NAMALWA (cell line): ENCODE measurements around the gene KLHL17.
A peak's percentile ranks its signal among the peaks of the same experiment; 100 is the strongest.

Experiments
- DNase-seq: peaks from one replicate; pipeline ENCODE4 v3.0.0-alpha.2; 2015; ENCODE audit warnings: low spot score

Gene KLHL17

DNA sequence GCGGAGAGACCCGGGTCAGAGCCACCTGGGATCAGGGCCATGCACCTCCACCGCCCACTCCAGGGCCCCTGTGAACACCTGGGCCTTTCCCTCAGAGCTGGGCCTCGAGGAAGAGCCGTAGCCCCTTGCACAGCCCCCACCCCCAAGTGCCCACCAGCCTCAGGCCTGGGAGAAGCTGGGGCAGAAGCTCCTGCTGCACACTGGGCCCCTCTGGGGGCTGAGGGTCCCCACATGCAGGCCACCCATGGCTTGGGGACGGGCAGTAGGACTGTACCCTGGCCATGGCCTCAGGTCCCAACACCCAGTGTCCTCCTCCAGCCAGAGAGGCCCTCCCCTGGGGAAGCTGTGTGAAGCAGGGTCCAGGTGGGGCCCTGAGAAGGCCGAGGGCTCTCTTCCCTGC, 7.8 kb upstream of the KLHL17 start:
- no peak for DNase-seq

DNA sequence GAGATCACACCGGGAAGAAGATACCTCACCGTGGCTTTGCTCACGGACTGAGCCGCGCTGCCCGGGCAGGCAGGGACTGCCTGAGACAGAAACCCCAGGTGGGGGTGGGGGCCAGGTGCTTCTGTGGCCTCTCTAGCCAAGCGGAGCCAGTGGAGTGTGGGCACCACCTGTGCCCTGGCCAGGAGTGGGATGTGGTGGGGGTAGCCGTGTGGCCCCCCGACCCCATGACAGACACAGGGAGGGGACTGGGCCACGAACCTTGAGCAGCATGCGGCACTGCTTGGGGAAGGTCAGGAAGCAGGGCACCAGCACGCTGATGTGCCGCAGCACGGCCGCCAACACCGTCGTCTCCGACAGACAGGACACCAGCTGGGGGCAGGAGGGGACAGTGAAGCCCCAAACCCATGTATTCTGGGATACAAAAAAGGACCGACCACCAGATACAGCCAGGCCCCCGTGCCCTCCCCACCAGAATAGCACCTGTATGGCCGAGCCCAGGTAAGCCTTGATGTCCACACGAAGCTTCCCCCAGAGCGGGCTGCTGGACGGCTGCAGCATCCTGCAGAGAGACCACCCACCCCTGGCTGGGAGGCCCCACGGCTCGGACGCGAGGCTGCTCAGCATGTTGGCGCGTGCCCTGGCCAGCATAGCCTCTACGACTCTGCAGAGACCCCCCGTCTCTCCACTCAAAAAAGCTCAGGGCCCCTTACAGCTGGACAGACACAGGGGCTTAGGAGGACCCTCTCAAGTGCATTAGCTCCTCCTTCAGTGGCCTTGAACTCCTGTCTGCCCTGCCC, 6.7 kb upstream of the KLHL17 start:
- DNase-seq = no peak

DNA sequence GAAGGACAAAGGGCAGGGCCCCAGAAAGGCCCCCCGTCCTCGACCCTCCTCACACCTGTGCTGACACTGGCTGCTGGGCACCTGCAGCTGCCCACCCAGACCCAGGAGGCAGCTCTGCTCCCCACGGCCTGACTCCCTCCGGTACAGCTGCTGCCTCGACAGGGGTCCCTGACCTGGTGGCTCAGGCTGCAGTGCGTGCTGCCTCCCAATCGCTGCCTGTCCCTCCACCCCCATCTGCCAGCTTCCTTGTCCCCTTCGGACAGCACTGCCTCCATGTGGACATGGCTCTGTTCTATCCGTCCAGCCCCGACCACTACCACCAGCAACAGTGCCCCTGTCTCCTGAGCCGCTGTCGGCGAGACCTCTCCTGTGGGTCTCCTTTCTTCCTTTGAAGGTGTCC, 5.5 kb upstream of the KLHL17 start:
- DNase-seq = no peak

- no peak for DNase-seq
Measured at GRCh38 chr1:955474-955873, 4.9 kb upstream of the KLHL17 start.

- DNase-seq = no peak
Measured at GRCh38 chr1:956636-957035, 3.7 kb upstream of the KLHL17 start.

DNA sequence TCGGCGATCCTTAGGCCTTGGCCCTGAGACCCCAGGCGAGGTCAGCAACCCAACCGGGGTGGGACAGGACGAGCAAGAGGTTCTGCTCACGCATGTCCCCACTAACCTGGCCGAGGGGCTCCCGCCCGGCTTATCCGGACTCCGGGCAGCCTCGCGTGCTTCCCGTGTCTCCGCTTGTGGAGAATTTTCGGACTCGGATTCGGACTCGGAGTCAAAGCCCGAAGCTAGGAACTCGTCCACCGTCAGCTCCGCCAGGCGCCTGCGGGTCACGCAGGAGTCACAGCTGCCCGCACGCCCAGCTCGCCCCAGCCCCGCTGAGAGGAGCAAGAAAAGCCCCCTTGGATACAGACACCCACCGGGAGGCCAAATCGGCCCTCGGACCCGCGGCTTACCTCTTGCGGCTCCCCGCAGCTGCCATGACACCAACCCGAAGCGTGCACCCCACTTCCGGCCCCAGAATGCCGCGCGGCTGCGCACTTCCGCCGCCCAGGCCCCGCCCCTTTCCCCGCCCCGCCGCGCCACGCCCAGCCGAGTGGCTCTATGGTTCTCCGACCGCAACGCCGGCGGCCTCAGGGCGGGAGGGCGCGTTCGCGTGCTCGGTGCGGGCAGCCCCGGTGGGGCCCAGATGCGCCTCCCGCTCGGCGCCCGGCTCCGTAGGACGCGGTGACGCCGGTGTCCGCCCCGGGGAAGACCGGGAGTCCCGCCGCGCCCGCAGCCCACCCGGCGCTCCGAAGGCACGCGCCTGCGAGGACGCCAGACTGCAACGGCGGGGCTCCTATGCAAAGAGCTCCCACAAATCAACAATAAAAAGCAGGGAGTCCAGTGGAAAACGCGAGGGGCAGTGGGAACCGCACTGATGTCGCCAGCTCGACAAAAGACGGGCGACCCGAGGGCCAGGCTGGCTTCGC, 1.3 kb upstream of the KLHL17 start, which contains the start of gene NOC2L:
Gene NOC2L (minus strand): TSS at position 434 of the 908 bp plus-strand sequence. CDS start 16 bp downstream, at position 418.
- peak; percentile 95 for DNase-seq

DNA sequence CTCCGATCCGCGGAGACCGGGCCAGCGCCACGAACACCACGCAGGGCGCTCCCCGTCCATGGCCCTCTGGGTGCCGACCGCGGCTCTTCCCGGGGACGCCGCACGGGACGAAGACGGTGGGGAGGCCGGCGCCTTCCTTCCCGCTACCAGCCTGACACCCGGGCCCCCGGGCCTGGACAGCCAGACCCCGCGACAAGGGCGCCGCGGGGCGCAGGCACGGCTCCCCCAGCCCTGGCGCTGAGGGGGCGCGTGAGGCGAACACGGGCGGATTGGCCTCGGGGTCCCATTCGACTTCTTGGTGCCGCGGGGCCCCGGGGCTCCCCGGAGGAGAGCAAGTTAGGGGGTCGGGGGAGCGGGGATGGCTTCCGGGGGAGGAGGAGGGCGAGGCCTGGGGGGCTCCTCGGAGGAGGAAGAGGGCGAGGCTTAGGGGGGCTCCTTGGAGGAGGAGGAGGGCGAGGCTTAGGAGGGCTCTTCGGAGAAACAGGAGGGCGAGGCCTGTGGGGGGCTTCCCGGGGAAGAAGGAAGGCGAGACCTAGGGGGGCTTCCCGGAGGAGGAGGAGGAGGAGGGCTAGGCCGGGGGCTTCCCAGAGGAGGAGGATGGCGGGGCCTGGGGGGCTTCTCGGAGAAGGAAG, 537 bp upstream of the KLHL17 start:
- DNase-seq = no peak

- DNase-seq = no peak
Measured at GRCh38 chr1:961132-961669, 817 bp downstream of the KLHL17 start.

GRCh38 chr1:962381-963300, 2.3 kb downstream of the KLHL17 start:
- no peak for DNase-seq

- DNase-seq = no peak
Measured at GRCh38 chr1:963301-963651, 2.9 kb downstream of the KLHL17 start.

DNA sequence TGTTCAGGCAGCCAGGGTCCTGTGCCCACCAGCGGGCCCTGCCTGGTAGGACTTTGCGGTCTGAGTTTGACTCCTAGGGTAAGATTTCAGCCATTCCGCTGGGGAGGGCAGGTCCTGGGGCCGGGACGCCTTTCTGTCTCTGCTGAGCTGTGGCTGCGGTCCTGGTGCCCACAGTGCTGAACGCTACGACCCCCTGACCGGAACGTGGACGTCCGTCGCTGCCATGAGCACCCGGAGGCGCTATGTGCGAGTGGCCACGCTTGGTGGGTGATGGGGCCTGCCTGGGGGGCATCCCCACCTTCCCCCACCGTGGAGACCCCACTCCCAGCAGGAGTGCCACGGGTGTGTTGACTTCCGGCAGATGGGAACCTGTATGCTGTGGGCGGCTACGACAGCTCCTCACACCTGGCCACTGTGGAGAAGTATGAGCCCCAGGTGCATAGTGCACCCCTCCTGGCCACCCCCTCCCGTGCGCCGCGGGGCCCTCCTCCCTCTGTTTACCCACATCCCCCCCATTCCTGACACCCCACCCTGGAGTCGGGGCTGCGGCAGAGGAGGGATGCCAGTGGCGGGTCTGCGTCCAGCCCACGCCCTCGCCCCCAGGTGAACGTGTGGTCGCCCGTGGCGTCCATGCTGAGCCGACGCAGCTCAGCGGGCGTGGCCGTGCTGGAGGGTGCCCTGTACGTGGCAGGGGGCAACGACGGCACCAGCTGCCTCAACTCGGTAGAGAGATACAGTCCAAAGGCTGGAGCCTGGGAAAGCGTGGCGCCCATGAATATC, 3.6 kb downstream of the KLHL17 start:
- no peak for DNase-seq

DNA sequence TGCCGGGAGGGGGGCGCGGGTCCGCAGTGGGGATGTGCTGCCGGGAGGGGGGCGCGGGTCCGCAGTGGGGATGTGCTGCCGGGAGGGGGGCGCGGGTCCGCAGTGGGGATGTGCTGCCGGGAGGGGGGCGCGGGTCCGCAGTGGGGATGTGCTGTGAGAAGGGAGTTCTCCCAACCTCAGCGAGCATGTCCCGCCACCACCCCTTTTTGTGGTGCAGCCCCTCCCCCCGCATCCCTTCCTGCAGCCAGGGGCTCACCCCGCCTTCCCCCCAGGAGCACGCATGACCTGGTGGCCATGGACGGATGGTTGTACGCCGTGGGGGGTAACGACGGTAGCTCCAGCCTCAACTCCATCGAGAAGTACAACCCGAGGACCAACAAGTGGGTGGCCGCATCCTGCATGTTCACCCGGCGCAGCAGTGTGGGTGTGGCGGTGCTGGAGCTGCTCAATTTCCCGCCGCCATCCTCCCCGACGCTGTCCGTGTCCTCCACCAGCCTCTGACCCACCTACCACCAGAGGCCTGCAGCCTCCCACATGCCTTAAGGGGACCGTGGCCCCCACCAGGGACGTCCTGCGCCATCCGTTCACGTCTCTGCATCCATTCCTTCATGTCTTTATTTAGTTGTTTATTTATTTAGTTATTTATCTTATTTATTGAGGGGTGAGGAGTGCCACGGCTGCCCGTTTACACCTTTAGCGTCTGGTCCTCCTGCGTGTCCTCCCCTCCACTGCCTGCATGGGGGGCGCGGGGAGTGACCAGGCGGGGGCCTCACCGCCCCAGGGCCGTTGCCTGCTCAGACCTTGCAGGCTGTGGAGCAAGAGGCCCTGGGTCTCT, 4.5 kb downstream of the KLHL17 start:
- DNase-seq = no peak

DNA sequence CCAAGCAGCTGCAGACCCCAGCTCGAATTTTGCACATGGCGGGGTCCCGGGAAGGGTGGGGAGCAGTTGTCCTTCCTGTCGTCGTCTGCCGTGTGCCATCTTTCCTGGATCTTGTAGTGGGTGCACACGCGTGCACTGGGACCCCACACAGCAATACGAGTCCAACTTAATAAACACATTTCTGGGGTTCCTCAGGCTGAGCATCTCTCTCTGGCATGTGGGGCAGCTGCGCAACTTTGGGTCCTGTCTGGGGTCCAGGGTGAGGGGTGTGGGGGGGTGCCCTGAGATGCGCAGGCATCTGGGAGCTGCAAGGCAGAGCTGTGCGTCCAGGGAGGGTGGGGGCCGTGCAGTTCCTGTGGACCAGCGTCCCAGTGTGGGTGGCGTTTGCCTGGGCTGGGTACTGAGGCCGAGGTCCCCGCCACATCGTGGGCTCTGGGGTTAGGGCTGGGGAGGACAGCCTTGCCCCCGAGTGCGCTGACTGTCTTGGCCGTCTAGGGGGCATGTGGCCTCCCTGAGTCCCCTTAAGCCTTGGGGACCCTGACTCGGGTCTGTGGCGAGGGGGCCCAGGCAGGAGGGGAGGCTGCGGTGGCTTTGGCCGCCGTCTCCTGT, 5.2 kb downstream of the KLHL17 start:
- no peak for DNase-seq

DNA sequence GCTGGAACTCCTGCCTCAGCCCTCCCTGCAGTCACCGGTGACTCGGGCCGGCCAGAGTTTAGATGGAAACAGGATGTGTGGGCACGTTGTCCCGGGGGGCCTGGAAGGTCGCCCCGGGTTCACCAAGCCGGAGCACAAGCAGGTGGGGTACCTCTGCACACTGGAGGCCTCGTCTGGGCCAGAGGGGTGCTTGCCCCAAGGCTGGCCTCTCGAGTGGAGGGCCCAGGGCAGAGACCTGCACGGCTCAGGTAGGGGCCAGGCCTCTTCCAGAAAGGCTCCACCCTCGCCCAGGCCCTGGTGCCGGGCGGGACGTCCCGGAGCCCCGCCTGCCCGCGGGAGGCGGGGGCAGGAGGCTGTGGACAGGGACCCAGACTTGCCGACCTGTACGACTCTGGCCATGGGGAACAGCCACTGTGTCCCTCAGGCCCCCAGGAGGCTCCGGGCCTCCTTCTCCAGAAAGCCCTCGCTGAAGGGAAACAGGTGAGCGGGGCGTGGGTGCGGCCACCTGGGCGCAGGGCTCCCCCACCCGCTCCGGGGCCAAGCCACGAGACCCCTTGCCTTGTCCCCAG, 5.8 kb downstream of the KLHL17 start, which contains the start of gene PLEKHN1:
Gene PLEKHN1 (plus strand): TSS at position 348 of the 569 bp plus-strand sequence. CDS start 50 bp downstream, at position 398.
- DNase-seq = no peak

GRCh38 chr1:966704-967300, 6.4 kb downstream of the KLHL17 start:
- peak; percentile 41 for DNase-seq

DNA sequence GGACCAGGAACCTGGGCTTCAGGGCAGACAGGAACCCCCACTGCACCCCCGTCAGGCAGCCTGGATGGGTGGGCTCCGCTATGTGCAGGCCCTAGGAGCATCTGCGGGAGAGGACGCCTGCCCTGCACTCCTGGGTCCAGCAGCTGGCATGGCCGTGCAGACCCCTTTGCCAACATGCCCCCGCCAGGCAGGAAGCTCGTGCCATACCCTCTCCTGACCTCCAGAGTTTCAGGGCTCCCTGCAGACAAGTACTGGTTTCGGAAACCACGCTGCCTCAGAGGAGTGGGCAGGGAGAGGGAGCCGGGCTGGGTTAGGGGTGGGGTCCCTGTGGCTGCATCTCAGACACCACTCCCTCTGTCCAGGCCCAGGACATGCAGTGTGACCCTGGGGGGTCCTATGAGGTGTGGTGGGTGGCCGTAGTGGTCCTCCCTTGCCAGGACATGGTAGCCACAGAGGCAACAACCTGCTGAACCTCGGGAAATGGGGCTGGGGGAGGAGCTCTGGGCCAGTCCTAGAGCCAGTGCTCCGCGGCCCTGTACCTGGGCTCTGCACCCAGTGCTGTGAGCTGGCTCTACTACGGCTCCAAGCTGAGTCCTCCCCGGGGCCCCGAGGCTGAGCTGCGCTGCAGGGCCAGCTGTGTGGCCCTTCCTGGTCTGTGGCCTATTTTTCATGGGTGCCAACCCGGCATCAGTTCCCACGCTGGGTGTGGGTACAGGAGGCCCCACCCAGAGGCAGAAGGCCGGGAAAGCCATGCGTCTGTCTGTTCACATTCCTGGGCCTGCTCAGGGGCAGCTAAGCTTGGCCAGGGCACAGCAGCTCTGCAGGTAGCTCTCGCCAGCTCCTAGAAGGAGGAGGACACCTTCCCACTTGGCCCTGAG, 7.3 kb downstream of the KLHL17 start:
- no peak for DNase-seq

DNA sequence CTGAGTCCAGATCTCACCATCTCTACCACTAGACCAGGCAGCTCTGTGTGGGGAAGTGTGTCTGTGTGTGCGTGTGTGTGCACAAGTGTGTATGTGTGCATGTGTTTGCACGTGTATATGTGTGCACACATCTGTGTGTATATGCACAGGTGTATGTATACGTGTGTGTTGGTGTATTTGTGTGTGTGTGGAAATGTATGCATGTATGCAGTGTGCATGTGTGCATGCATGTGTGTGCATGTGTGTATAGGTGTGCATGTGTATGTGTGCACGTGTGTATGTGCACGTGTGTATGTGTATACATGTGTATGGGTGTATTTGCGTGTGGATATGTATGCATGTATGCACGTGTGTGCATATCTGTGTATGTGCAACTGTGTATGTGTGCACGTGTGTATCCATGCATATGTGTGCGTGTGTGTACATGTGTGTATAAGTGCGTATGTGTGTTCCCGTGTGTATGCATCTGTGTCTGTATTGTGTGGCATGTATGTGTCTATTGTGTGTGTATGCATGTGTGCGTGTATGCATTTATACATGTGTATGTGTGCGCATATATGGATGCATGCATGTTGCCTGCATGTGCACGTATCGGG, 9.0 kb downstream of the KLHL17 start:
- no peak for DNase-seq
